Measurements from ENCODE around the gene ARHGEF4. TPM values are rescaled to one million over a fixed set of nuclear protein-coding genes. Genes with fewer than 3 reads are reported as not detected.

ARHGEF4 gene, protein sequence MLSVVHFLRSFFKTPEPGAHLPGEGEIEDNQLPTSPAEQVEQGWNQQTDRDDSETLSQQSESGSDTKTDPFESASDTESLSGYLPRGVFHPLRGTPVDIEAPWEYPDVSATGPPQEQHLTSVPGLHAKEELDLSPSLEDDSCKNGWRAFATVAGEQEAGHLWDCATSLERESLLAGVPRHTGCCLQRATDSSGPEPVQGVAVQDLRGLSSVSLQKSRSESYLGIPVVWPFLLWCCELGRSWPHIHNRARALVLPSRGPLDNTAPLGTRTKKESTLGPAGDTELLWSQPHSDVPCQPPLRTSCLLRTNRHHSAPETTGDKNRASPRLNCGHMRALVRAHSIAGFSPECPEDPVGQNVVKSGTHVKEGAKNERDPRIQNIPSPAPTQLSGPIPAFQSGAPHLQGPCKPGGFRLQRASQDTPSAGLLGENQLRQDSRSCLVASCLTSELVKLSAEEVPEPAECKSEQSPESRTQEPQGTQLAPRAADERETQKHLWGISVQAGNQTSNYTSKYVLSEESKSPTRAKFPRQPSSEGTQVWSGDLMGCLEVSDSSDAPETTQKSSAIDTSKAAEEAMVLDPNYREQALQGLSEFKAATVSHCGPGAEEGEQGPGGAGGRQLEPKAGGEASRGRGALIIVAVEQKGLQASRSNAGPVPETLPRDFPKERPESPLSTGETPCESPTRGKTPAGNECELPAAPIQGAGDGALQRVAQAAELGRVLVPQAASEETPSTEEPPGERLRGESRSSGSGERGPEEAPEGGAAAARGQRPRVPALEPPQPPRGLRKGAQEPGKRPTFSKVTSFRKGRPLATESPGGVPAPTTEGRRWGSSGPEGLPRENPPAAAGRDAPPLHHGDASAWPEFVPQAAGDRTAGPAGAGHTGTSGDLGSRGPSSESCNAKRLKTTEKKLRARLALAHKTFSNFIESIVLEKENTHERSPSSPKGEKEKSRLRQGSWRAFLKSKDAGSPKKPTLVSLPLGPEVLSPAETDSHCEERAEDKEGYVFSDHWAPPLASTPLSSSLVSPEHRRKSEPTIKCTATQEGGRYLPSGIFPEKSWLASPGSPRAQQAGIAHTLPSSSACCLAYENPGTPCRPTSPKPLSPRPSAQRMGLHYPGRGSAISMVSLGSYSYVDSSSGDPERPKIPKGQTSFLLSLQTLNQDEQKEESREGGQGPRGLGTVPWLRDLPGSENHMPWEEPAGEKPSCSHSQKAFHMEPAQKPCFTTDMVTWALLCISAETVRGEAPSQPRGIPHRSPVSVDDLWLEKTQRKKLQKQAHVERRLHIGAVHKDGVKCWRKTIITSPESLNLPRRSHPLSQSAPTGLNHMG (N-terminal part only)
- 10 to 100 TPM in 4 of 12 donors, 1 to 10 TPM in 7, not detected in 1; 4.9 to 36.1 (median 8.5) TPM for polyA plus RNA-seq (ENCODE audit: insufficient read length in 12 of 12)
- long read RNA-seq, donor 1, partial matches to known transcripts, result 0 of 1 reads
- long read RNA-seq, donor 1, other reads (novel, unspliced or antisense), result 0 of 1 reads
- long read RNA-seq, donor 2, partial matches to known transcripts, result 0 of 3 reads
- long read RNA-seq, donor 2, other reads (novel, unspliced or antisense), result 0 of 3 reads
- long read RNA-seq, donor 3, partial matches to known transcripts, result 0 of 1 reads
- long read RNA-seq, donor 3, other reads (novel, unspliced or antisense), result 0 of 1 reads
- long read RNA-seq, donor 4, result 0 reads
- long read RNA-seq, donor 5, partial matches to known transcripts, result 5 of 5 reads
- long read RNA-seq, donor 5, other reads (novel, unspliced or antisense), result 0 of 5 reads
- long read RNA-seq, donor 6, result 0 reads
- long read RNA-seq, donor 7, result 0 reads
- long read RNA-seq, donor 8, partial matches to known transcripts, result 0 of 1 reads
- long read RNA-seq, donor 8, other reads (novel, unspliced or antisense), result 0 of 1 reads
- long read RNA-seq, donor 9, result 0 reads
- long read RNA-seq, donor 10, partial matches to known transcripts, result 0 of 1 reads
- long read RNA-seq, donor 10, other reads (novel, unspliced or antisense), result 0 of 1 reads
- long read RNA-seq, donor 11, result 0 reads

DNA sequence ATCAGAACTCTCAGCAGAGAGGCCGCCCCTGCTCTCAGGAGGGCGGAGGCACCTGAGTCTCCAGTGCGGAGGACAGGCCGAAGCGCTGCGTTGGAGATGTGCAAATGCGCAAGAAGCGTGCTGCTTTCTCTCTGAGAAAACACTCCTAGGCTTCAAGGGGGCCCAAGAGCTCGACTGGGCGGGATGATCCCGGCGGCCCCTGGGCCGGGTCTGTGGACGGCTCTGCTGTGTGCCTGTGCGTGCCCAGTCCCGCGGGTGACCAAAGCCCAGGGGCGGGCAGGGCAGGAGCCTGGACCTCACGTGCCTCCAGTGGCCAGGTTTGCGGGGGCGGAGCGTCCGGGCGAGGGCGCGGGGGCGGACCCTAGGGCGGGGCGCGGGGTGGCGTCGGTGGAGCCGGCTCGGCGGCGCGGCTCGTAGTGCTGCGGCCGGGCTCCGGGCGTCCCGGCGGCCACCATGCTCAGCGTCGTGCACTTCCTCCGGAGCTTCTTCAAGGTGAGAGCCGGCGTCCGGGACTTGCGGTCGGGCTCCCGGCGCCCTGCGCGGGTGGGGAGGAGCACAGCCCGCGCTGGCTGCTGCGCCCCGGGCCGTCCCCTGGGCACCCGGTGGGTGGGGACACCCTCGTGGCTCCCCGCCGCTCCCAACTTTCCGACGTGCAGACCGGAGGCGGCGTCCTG, at the start of gene ARHGEF4:
ARHGEF4 (plus strand) TSS at position 414 of the 674 bp plus-strand sequence; CDS start at position 454, 40 bp downstream.
- DNase-seq, result no peak

DNA sequence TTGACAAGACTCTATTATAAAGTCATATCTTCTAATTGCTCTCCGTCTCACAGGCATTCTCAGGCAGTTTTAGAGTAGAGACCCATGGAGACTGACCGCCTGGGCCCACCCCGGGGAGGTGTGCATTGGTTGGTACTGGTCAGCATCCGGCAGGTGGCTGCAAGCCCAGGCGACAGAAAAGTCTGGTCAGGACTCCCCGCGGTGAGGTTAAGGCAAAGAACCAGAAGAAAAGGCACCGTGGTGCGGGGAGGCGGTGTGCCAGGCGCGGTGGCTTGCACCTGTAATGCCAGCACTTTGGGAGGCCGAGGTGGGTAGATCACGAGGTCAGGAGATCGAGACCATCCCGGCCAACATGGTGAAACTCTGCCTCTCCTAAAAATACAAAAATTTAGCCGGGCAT, 48.9 kb upstream of the ARHGEF4 start:
- no peak for DNase-seq

DNA sequence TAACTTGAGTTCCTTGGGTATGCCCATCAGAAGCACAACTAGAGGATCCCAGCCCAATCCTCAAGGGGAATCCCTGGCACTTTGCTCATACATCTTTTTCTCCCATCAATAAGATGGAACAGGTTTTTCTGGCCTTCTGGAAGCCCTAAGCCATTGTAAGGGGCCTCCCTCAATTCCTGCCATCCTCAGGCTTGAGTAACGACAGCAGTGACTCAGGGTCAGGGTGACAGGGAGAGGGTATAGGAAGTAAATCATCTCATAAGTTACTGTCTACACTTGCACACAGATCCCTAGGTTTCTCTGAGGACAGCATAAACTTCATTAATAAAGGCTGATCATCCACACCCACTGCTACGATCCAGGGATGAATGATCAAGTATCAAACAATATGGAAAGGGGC, 46.4 kb upstream of the ARHGEF4 start:
- no peak for DNase-seq

DNA sequence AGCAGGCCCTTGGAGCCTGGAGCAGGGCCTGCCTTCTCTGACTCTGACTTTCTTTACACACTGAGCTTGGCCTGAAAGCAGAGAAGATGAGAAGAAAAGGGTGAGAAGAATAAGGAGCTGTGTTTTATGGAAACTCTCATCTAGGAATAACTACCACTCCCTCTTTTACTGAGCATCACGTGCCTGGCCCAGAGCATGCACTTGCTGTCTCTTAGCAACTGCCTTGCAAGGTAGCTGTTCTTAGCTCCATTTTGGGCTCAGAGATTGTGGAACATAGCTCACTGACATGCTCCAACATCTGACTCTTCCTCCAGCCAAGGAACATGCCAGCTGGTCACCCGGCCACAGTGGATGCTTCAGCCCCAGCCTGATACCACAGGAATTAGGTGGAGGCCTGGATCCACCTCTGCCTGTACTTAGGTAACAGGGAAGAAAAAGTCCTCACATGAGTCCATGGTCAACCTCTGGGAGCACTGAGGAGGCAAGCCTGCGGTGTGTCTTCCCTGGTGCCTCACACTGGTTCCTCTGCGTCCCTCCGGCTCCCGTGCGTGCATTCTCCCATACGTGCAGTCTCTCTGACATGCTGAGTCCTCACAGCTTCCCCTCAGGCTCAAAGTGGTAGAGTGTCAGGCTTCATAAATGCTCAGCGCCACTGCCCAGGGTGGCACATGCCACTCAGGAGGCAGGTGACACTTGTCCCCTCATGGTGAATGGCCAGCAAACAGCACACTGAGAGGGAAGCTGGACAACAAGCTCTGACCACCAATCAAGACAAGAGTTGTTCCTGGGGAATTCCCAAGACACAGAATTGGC, 45.7 kb upstream of the ARHGEF4 start:
- DNase-seq, result no peak

DNA sequence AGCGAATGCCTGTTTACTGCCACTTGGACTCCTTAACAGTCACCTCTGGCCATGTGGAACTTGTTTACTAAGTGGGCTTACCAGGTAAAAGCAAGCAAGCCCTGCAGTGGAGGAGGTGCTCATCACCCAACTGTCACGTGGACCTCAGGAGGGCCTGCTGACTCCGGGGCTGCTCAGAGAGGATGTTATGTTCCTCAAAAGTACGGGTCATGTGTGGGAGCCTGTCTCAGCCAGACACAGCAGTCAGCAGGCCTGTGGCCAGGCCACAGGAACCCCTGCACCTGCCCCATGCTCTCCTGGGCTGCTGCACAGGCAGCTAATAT, 45.1 kb upstream of the ARHGEF4 start:
- no peak for DNase-seq

DNA sequence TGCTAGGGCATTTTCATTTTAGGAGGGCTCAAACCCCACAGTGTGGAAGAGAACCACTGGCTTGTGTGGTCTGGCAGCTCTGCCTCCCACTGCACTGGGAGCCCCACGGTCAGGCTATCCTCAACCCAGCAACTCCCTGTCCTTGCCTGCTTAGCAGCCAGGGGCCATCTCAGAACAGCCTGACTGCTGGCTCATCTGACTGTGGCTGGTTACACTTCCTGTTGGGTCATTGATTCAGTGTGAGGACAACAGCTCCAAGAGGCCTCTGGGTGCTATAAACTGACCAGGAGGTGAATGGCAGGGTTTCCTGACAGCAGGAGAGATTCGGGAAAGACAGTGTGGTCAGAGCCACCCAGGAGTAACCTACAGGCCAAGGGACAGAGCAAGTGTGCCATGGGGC, 41.3 kb upstream of the ARHGEF4 start:
- DNase-seq, result no peak

DNA sequence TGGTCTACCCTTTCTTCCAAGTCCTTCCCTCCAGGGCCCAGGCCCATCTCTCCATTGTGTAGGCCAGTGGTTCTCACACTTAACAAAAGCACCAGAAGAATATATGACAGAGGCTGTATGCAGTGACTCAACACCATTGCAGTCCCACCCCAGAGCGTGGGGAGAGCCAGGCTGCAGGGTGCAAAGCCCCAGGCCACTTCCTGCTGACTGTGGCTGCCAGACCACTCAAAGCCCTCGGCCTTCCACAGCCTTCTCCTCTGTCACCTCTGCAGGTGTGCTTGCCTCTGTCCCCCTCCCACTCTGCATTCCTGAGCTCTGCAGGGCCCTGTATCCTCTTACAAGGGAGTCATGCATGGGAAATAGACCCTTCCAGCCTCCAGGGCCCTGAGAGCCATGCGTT, 40.4 kb upstream of the ARHGEF4 start:
- no peak for DNase-seq

DNA sequence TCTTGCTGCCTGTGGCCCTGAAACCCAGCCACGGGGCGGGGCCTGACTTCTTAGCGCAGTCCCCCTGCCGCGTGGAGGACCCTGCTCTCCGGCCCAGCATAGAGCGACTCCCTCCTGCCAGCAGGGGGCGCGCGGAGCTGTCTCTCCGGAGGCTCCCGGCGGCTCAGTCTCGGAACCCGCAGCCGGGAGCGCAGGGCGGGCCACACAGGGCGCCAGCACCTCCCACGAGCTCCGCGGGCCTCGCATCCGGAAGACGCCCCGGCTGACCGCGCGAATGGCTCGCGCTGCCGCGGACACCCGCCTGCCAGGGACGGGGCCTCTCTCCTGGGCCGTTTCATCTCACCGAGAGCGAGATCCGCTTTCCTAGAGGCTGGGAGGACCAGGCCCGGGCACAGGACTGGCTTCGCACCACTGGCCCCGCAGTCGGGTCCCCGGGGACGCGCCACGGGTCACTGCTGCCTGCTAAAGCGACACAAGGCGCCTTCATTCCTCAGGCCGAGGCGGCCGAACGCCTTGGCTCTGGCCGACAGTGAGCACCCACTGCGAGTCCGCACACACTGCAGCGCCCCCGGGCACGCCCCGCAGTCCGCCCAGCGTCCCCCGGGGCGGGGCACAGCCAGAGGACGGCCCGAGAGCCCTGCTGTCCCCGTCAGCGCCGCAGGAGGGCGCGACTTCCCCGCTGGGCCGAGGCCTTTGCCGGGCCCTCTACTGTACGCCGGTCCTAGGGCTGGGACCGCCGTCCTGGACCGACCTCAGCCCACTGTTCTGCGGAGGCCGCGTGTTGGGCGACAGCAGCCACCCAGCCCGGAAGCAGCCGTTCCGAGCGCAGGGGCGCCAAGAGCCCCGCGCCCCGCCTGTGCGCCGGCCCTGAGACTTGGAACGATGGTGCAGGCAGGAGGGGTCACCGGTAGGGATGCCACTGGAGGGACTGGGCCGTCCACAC, 39.0 kb upstream of the ARHGEF4 start:
- peak; percentile 90 for DNase-seq

DNA sequence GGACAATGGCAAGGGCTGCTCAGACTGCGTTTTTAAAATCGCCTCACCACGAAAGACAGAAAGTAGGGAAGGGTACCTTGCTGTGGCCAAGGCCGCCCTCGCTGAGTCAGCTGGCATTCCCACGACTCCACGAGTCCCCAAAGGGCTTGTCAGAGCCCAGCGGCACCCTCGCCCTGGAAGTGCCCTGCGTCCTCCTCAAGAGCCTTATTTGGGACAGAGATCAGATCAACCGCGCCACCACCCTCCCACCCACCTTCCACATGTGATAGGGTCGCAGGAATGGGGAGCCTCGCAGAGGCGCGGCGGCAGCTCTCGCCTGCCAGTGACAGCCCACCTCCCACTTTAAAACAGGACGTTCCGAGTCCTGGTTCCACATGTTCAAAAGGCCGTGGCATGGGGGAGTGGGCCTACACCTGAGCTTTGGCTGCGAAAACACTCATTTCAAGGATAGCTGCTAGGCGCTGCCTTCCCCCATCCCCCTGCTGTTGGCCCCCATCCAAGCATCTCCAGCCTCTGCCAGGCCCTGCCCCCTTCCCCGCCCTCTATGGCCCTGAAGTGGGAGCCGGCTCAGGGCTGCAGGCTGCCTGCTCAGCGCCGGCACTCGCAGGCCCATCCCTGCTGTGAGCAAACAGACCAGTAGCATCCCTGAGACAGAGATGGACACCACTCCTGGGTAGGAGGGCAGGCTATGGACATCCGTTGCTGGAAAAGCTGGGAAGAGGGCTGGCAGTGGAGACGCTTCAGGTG, 38.1 kb upstream of the ARHGEF4 start:
- peak; percentile 36 for DNase-seq

DNA sequence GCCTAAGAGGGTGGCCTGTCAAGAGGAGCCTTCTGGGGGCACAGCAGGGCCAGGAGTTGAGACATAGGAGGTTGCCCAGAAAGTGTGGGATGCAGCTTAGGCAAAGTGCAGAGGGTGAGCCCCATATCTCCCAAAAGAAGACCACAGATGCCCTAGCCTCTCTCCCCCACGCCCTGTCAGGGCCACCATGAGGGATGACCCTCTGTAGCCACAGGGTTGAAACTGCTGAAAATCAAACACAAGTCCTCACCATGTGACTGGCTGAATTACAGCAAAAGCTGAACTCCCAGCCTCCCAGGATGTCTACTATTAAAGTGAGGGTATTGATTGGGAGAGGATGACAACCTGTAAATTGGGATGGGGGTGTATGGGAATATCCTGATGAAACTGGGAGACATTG, 37.4 kb upstream of the ARHGEF4 start:
- DNase-seq, result no peak

DNA sequence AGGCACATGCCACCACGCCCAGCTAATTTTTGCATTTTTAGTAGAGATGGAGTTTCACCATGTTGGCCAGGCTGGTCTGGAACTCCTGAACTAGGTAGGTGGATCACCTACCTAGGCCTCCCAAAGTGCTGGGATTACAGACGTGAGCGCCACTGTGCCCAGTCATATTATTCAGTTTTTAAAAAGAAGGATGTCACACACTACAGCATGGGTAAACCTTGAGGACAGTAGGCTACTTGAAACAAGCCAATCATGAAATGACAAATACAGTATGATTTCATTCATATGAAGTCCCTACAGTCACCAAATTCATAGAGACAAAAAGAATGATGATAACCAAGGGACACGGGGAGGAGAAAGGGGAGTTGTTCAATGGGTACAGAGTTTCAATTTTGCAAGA, 31.1 kb upstream of the ARHGEF4 start:
- DNase-seq, result no peak

DNA sequence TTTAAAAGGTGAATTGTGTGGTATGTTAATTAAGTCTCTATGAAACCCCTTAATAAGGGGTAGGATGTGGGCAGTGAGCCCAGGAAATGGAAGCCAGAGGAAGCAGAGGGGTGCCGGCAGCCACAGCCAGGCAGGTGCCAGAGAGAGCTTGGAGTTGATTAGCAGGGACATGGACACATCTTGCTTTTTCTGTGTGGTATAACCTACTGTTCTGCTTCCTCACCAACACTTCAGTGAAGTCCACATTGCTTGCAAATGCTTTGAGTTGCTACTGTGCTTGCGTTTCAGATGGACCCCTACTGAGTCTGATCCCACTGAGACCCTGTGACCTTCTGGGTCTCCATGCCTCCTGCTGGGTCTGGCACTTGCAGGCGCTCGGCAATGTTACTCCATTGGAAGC, 30.3 kb upstream of the ARHGEF4 start:
- no peak for DNase-seq

DNA sequence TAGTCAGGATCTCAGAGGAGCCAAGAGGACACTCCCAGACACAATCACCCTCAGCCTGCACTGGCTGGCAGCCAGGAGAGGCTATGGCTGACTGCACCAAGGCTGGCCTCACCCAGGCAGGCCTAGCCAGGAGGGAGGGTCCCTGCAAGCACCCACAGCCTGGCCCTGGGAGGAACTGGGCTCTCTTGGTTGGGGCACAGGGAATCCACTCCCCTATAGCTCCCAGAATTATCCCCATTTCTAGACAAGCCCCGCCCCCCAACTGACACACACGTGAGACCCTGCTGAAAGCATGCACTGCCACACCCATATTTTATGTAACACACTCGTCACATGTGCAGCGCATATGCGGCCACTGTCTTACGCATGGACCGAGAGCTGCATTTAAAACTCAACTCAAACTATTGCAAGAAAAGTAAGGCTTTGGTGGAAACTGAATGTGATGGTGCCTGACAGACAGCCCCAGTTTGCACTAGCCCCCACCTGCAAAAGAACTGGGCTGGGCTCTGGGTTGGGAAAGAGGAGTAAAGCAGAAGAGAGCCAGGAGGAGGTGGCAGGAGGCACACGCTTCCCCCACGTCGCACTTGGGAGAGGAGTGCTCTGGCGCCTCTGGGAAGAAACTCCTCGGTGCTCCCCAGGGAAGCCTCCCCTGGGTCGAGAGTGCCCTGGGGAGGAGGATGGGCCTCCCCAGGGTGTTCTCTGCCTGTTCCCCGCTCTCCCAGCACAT, 28.9 kb upstream of the ARHGEF4 start:
- no peak for DNase-seq

DNA sequence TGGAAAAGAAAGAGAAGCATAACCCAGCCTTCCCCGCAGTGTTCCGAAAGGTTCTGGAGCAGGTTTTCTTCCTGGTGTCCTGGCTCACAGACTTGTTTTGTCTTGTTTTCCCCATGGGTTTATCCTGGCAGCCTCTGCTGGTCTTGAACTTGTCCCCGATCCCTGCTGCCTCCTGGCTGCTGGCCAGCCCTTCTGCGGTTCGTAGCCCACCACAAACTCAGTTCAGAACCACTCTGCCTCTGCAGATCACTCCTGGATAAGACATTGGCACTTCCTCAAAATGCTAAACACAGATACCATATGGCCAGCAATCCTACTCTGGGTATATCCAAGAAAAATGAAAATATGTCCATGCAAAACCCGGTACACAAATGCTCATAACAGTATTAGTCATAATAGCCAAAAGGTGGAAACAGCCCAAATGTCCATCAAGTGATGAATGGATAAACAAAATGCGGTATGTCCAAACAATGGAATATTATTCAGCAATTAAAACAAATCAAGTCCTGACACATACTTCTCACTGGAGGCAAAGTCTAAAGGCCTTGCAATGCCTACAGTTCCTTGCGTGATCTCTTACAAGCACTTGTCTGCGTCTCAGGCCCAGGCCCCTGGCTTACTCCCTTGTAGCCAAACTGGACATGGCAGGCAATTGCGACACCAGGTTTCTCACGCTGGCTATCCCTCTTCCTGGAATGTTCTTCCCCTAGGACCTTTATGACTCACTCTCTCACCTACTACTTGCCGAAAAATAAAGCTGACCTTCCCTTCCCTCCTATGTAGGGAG, 28.0 kb upstream of the ARHGEF4 start:
- no peak for DNase-seq

DNA sequence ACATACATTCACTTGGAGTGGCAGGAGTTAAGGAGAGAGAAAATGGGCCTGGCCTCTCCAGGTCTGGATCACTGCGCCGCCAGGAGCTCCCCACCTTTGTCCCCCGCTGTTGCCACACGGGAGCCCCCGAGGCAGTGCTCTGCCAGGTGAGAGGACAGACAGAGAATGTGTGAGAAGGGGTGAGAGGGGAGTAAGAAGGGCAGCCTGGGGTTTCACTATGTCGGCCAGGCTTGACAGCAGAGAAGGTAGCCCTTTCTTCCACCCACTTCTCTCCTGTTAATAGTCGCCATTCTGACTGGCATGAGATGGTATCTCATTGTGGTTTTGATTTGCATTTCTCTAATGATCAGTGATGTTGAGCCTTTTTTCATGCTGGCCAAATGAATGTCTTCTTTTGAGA, 26.2 kb upstream of the ARHGEF4 start:
- no peak for DNase-seq

DNA sequence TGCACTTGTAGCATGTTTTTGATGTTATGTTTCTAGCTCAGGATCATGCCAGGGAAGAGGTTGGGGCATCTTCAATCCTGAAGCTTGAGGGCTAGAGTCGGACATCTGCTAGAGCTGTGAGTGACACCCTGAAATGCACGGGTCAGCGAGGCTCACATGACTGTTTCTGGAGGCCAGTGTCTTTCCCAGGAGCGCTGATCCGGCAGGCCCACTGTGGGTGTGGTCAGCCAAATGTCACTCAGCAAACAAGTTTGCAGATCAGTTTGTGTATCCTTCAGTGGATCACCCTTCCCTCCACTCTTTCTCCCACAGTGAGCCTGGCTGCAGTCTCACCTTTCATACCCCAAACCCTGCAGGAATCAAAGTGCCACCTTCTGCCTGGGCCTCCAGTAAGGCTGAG, 23.0 kb upstream of the ARHGEF4 start:
- no peak for DNase-seq
